HepG2 (cell line): ENCODE data around the gene PPP2R2D. TPM values are rescaled to one million over a fixed set of nuclear protein-coding genes. Genes with fewer than 3 reads are reported as not detected.
A peak's percentile ranks its signal among the peaks of the same experiment; 100 is the strongest.

Experiments
- BRD4 ChIP-seq: sonication (generic); formaldehyde crosslinking; IDR thresholded peaks from 2 replicates; pipeline ENCODE4 v1.4.0; 2020; ENCODE audit warnings: missing genetic modification reagents
- BRF2 ChIP-seq: sonication (generic); formaldehyde crosslinking; IDR thresholded peaks from 2 replicates; pipeline ENCODE4 v1.8.1; 2022; ENCODE audit warnings: mild to moderate bottlenecking, missing genetic modification reagents
- DDIT3 ChIP-seq: sonication (generic); formaldehyde crosslinking; IDR thresholded peaks from 2 replicates; pipeline ENCODE4 v1.4.0; 2020; ENCODE audit warnings: mild to moderate bottlenecking, missing genetic modification reagents
- GLI4 ChIP-seq: sonication (generic); formaldehyde crosslinking; IDR thresholded peaks from 2 replicates; pipeline ENCODE4 v1.5.1; 2020; ENCODE audit warnings: missing genetic modification reagents, mild to moderate bottlenecking, moderate library complexity, borderline replicate concordance
- KLF12 ChIP-seq: sonication (generic); formaldehyde crosslinking; IDR thresholded peaks from 2 replicates; pipeline ENCODE4 v1.4.0; 2020; ENCODE audit warnings: missing genetic modification reagents, borderline replicate concordance
- KLF13 ChIP-seq: sonication (generic); formaldehyde crosslinking; IDR thresholded peaks from 2 replicates; pipeline ENCODE4 v1.4.0; 2020; ENCODE audit warnings: mild to moderate bottlenecking, missing genetic modification reagents
- KLF9 ChIP-seq: IDR thresholded peaks from 2 replicates; pipeline ENCODE4 v1.6.1; 2016; ENCODE audit warnings: low read depth
- MYPOP ChIP-seq: sonication (generic); formaldehyde crosslinking; IDR thresholded peaks from 2 replicates; pipeline ENCODE4 v1.8.1; 2023; ENCODE audit warnings: mild to moderate bottlenecking, moderate library complexity, missing genetic modification reagents
- NR2F1 ChIP-seq, 2 experiments: fragments of 450-650 bp in 1 of 2; formaldehyde crosslinking in 1 of 2; IDR thresholded peaks; 2 replicates each; pipeline versions ENCODE4 v1.5.0 to v1.6.1; 2016 to 2020; ENCODE audit warnings: mild to moderate bottlenecking in 1 of 2, missing compliant biosample characterization in 1 of 2, missing genetic modification reagents in 1 of 2, moderate library complexity in 1 of 2
- PPARG ChIP-seq: conservative IDR thresholded peaks from 2 replicates; pipeline ENCODE4 v1.6.1; 2016; ENCODE audit warnings: missing biosample characterization, missing genetic modification reagents
- RCOR2 ChIP-seq: IDR thresholded peaks from 2 replicates; pipeline ENCODE4 v1.6.1; 2016; ENCODE audit warnings: missing biosample characterization, missing genetic modification reagents
- TSC22D2 ChIP-seq: sonication (generic); formaldehyde crosslinking; IDR thresholded peaks from 2 replicates; pipeline ENCODE4 v1.5.1; 2020; ENCODE audit warnings: missing genetic modification reagents, mild to moderate bottlenecking, borderline replicate concordance
- UBTF ChIP-seq: sonication (generic); formaldehyde crosslinking; IDR thresholded peaks from 2 replicates; pipeline ENCODE4 v1.4.0; 2020; ENCODE audit warnings: mild to moderate bottlenecking, missing genetic modification reagents
- YY1 ChIP-seq: IDR thresholded peaks from 2 replicates; pipeline ENCODE4 v1.6.1; 2011; ENCODE audit warnings: low read length, low read depth, moderate library complexity, mild to moderate bottlenecking; ENCODE audit not compliant: insufficient read depth, insufficient replicate concordance
- ZBTB1 ChIP-seq: sonication (generic); formaldehyde crosslinking; IDR thresholded peaks from 2 replicates; pipeline ENCODE4 v1.4.0; 2020; ENCODE audit warnings: missing genetic modification reagents, borderline replicate concordance
- ZNF274 ChIP-seq: sonication (generic); formaldehyde crosslinking; IDR thresholded peaks from 2 replicates; pipeline ENCODE4 v1.5.1; 2020; ENCODE audit warnings: mild to moderate bottlenecking, missing genetic modification reagents
- ZNF275 ChIP-seq: sonication (generic); formaldehyde crosslinking; IDR thresholded peaks from 2 replicates; pipeline ENCODE4 v1.8.0; 2022; ENCODE audit warnings: missing genetic modification reagents, mild to moderate bottlenecking, inconsistent platforms, borderline replicate concordance
- ZNF335 ChIP-seq: sonication (generic); formaldehyde crosslinking; IDR thresholded peaks from 2 replicates; pipeline ENCODE4 v1.4.0; 2020; ENCODE audit warnings: missing genetic modification reagents
- ZNF451 ChIP-seq: sonication (generic); formaldehyde crosslinking; IDR thresholded peaks from 2 replicates; pipeline ENCODE4 v1.5.0; 2020; ENCODE audit warnings: mild to moderate bottlenecking, missing genetic modification reagents
- ZNF616 ChIP-seq: sonication (generic); formaldehyde crosslinking; IDR thresholded peaks from 2 replicates; pipeline ENCODE4 v1.5.0; 2020; ENCODE audit warnings: low read depth, mild to moderate bottlenecking, missing genetic modification reagents
- ZNF7 ChIP-seq: IDR thresholded peaks from 2 replicates; pipeline ENCODE4 v1.6.1; 2016; ENCODE audit warnings: missing biosample characterization, missing genetic modification reagents
- ZNF772 ChIP-seq: sonication (generic); formaldehyde crosslinking; IDR thresholded peaks from 2 replicates; pipeline ENCODE4 v1.5.0; 2020; ENCODE audit warnings: mild to moderate bottlenecking, missing genetic modification reagents
- ZNF83 ChIP-seq: sonication (generic); formaldehyde crosslinking; IDR thresholded peaks from 2 replicates; pipeline ENCODE4 v1.4.0; 2020; ENCODE audit warnings: missing genetic modification reagents, mild to moderate bottlenecking, borderline replicate concordance
- polyA plus RNA-seq, 8 experiments: library from polyadenylated mRNA; depleted of rRNA in 3 of 8; stranded (reverse) in 7 of 8; unstranded in 1 of 8; fragments of >200 nt; fragmentation: Illumina TruSeq in 4 of 8; extraction: Trizol in 4 of 8; gene quantifications; 2 replicates each; pipeline versions ENCODE4 v1.2.1 to v1.2.3, GENCODE V29; 2011 to 2016; ENCODE audit warnings: low read depth in 4 of 8, missing spikeins in 1 of 8, mixed read lengths in 1 of 8; ENCODE audit not compliant: insufficient read depth in 1 of 8
- total RNA-seq, 5 experiments: library from RNA; depleted of rRNA; stranded (reverse); fragments of >200 nt; fragmentation: Illumina TruSeq; extraction: Trizol; gene quantifications; 2 replicates each; pipeline ENCODE4 v1.2.3, GENCODE V29; 2016; ENCODE audit warnings: low read depth in 1 of 5

The PPP2R2D gene
- total and polyA plus RNA-seq, 2 of the 13 experiments (the other 11 are each of a cell fraction or from before 2014, with no cell fraction given) = 32.7 to 33.2 TPM

- TF ChIP-seq GLI4 (CRISPR knock-in tag) = 0 out of 2 replicates have a peak, but pooled peaks have one; percentile 44
- peak; percentile 39; the same call in 1 of the 2 replicates for TF ChIP-seq ZNF275
- peak; percentile 91 for TF ChIP-seq ZNF274 (CRISPR knock-in tag)
- TF ChIP-seq ZNF616 (CRISPR knock-in tag) = peak; percentile 83; the same call in 1 of the 2 replicates
- no peak for TF ChIP-seq KLF9
- TF ChIP-seq ZNF772 = peak; percentile 58; the same call in 1 of the 2 replicates
- 0 out of 2 replicates have a peak, but pooled peaks have one; percentile 65 for TF ChIP-seq KLF13
- peak; percentile 77; the same call in 1 of the 2 replicates for TF ChIP-seq BRF2 (CRISPR knock-in tag)
- TF ChIP-seq MYPOP (CRISPR knock-in tag) = peak; percentile 80; the same call in 1 of the 2 replicates
- peak; percentile 24; the same call in 1 of the 2 replicates for TF ChIP-seq ZNF451
- TF ChIP-seq UBTF (CRISPR knock-in tag) = peak; percentile 91
- TF ChIP-seq DDIT3 = no peak
- 0 out of 2 replicates have a peak, but pooled peaks have one; percentile 60 for TF ChIP-seq ZBTB1
- 0 out of 2 replicates have a peak, but pooled peaks have one; percentile 23 for TF ChIP-seq ZNF83 (CRISPR knock-in tag)
- no peak; the same call in 1 of the 2 replicates for TF ChIP-seq BRD4 (CRISPR knock-in tag)
- no peak for TF ChIP-seq PPARG (CRISPR knock-in tag)
- 0 out of 4 replicates have a peak, but pooled peaks of 1 of the 2 experiments have one; percentile 13 for TF ChIP-seq NR2F1 (CRISPR knock-in tag; IDR thresholded peaks at IDR 0.05)
- TF ChIP-seq ZNF7 (CRISPR knock-in tag) = no peak
- TF ChIP-seq RCOR2 (CRISPR knock-in tag) = no peak
- TF ChIP-seq YY1 = peak; percentile 64
- TF ChIP-seq TSC22D2 (CRISPR knock-in tag) = peak; percentile 66; the same call in 1 of the 2 replicates
- TF ChIP-seq ZNF335 = no peak
- peak; percentile 98 for TF ChIP-seq KLF12
Measured at GRCh38 chr10:131981429-131982184, 80.8 kb downstream of the PPP2R2D start, which contains the start of gene BNIP3 (continued).
